Epithelial cell of proximal tubule (primary cell): ENCODE measurements around the gene CDK19. TPM values are rescaled to one million over a fixed set of nuclear protein-coding genes. Genes with fewer than 3 reads are reported as not detected.

Source experiments
- DNase-seq: peaks from one replicate; pipeline ENCODE4 v3.0.0-alpha.2; 2011; ENCODE audit warnings: low read depth
- H3K4me3 ChIP-seq: 2 replicates; pipeline ENCODE4 v1.5.1; 2011; ENCODE audit warnings: low read depth, mild to moderate bottlenecking, low read length
- total RNA-seq: library from RNA; depleted of rRNA; stranded (reverse); fragments of >200 nt; gene quantifications from 2 replicates; pipeline ENCODE4 v1.2.3, GENCODE V29; 2015
- TF ChIP-seq, protein P1 (sequence below): conservative IDR thresholded peaks from 2 replicates; pipeline ENCODE4 v1.5.1; 2012; ENCODE audit warnings: low read depth, mild to moderate bottlenecking, low read length

CDK19 gene
- total RNA-seq, 1 donor from 2014 or later = 6.3 TPM

- H3K4me3 ChIP-seq = no peak overlapping the region
- no peak for DNase-seq
- TF ChIP-seq, protein P1, sequence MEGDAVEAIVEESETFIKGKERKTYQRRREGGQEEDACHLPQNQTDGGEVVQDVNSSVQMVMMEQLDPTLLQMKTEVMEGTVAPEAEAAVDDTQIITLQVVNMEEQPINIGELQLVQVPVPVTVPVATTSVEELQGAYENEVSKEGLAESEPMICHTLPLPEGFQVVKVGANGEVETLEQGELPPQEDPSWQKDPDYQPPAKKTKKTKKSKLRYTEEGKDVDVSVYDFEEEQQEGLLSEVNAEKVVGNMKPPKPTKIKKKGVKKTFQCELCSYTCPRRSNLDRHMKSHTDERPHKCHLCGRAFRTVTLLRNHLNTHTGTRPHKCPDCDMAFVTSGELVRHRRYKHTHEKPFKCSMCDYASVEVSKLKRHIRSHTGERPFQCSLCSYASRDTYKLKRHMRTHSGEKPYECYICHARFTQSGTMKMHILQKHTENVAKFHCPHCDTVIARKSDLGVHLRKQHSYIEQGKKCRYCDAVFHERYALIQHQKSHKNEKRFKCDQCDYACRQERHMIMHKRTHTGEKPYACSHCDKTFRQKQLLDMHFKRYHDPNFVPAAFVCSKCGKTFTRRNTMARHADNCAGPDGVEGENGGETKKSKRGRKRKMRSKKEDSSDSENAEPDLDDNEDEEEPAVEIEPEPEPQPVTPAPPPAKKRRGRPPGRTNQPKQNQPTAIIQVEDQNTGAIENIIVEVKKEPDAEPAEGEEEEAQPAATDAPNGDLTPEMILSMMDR = no peak
These were observed 180.2 kb downstream of the CDK19 start for GRCh38 chr6:110635096-110635495.

GRCh38 chr6:110633731-110634213 lies 181.5 kb downstream of the CDK19 start:
- DNase-seq = no peak
- H3K4me3 ChIP-seq = no peak overlapping the region
- TF ChIP-seq, protein P1 = no peak

GRCh38 chr6:110629153-110629552 lies 186.1 kb downstream of the CDK19 start:
- TF ChIP-seq, protein P1 = no peak
- DNase-seq = no peak
- no peak overlapping the region for H3K4me3 ChIP-seq

GRCh38 chr6:110628330-110628729 lies 186.9 kb downstream of the CDK19 start:
- H3K4me3 ChIP-seq = no peak overlapping the region
- TF ChIP-seq, protein P1 = no peak
- no peak for DNase-seq

- TF ChIP-seq, protein P1 = no peak
- no peak for DNase-seq
These were observed 188.8 kb downstream of the CDK19 start for GRCh38 chr6:110626442-110626841.

GRCh38 chr6:110625883-110626282 lies 189.4 kb downstream of the CDK19 start:
- TF ChIP-seq, protein P1 = no peak
- DNase-seq = no peak
- H3K4me3 ChIP-seq = no peak overlapping the region

More at GRCh38 chr6:110626442-110626841, 188.8 kb downstream of the CDK19 start:
- no peak overlapping the region for H3K4me3 ChIP-seq

- no peak overlapping the region for H3K4me3 ChIP-seq
- TF ChIP-seq, protein P1 = no peak
- no peak for DNase-seq
These were observed 192.2 kb downstream of the CDK19 start for GRCh38 chr6:110622912-110623578.
